Naive thymus-derived CD4-positive, alpha-beta T cell (primary cell): ENCODE measurements around the gene PDE4D. TPM values are rescaled to one million over a fixed set of nuclear protein-coding genes. Genes with fewer than 3 reads are reported as not detected.
A peak's percentile ranks its signal among the peaks of the same experiment; 100 is the strongest.

Experiments used
- ATAC-seq: fragments of 150-1000 bp; cut with Tn5 transposase; 2 replicates; pipeline ENCODE4 v1.10.0; 2021; ENCODE audit warnings: mild to moderate bottlenecking, moderate library complexity
- CTCF ChIA-PET: fragments of 350-600 bp; sonication (Branson Sonifier 250); formaldehyde crosslinking; loops from one replicate; lab custom pipeline; 2021; ENCODE audit warnings: antibody characterized with exemption; lab: Charles Lee
- POLR2A ChIA-PET: fragments of 350-600 bp; sonication (Branson Sonifier 250); formaldehyde crosslinking; loops from one replicate; lab custom pipeline; 2021; ENCODE audit warnings: antibody characterized with exemption, inconsistent platforms; lab: Charles Lee
- DNase-seq, 9 donors: peaks; one replicate each; pipeline versions ENCODE4 v3.0.0 to v3.0.0-alpha.2; 2020 to 2022; ENCODE audit warnings: mixed read lengths in 1 of 9
- H3K27ac ChIP-seq: one replicate; pipeline ENCODE4 v1.7.0; 2013; ENCODE audit warnings: mild to moderate bottlenecking, low read depth, low read length, moderate library complexity
- H3K27me3 ChIP-seq, 2 donors: one replicate each; pipeline ENCODE4 v1.7.0; 2013; ENCODE audit warnings: low read length in 2 of 2, mild to moderate bottlenecking in 2 of 2, moderate library complexity in 2 of 2; ENCODE audit not compliant: control insufficient read depth in 2 of 2, insufficient read depth in 2 of 2
- H3K36me3 ChIP-seq, 3 experiments: 1 replicate in 2 of 3; 2 replicates in 1 of 3; pipeline ENCODE4 v1.7.0; 2013; ENCODE audit warnings: low read length in 3 of 3, mild to moderate bottlenecking in 3 of 3, moderate library complexity in 1 of 3; ENCODE audit not compliant: insufficient read depth in 3 of 3, control insufficient read depth in 2 of 3
- H3K4me1 ChIP-seq, 2 donors: one replicate each; pipeline ENCODE4 v1.7.0; 2013; ENCODE audit warnings: low read length in 2 of 2, mild to moderate bottlenecking in 2 of 2, moderate library complexity in 1 of 2; ENCODE audit not compliant: control insufficient read depth in 2 of 2, insufficient read depth in 2 of 2
- H3K4me3 ChIP-seq: 2 replicates; pipeline ENCODE4 v1.7.0; 2013; ENCODE audit warnings: mild to moderate bottlenecking, low read length
- H3K9me3 ChIP-seq, 3 experiments: 1 replicate in 2 of 3; 2 replicates in 1 of 3; pipeline ENCODE4 v1.7.0; 2013; ENCODE audit warnings: low read length in 3 of 3; ENCODE audit not compliant: control insufficient read depth in 2 of 3
- H3K27ac Mint-ChIP-seq, 9 donors: one replicate each; pipeline ENCODE4 v1.8.0; 2020 to 2022; ENCODE audit warnings: mixed read lengths in 9 of 9, mild to moderate bottlenecking in 8 of 9, moderate library complexity in 5 of 9, inconsistent platforms in 2 of 9
- H3K27me3 Mint-ChIP-seq, 5 donors: one replicate each; pipeline ENCODE4 v1.8.0; 2021 to 2022; ENCODE audit warnings: mixed read lengths in 5 of 5, mild to moderate bottlenecking in 1 of 5
- H3K36me3 Mint-ChIP-seq, 5 donors: one replicate each; pipeline ENCODE4 v1.8.0; 2020 to 2022; ENCODE audit warnings: mixed read lengths in 5 of 5, mild to moderate bottlenecking in 3 of 5, inconsistent platforms in 1 of 5
- H3K4me1 Mint-ChIP-seq, 7 donors: one replicate each; pipeline ENCODE4 v1.8.0; 2020 to 2022; ENCODE audit warnings: mixed read lengths in 7 of 7, mild to moderate bottlenecking in 3 of 7, inconsistent platforms in 1 of 7
- H3K4me3 Mint-ChIP-seq, 10 donors: one replicate each; pipeline ENCODE4 v1.8.0; 2020 to 2022; ENCODE audit warnings: mild to moderate bottlenecking in 10 of 10, mixed read lengths in 10 of 10, moderate library complexity in 6 of 10, inconsistent platforms in 2 of 10
- H3K9me3 Mint-ChIP-seq, 11 donors: one replicate each; pipeline ENCODE4 v1.8.0; 2020 to 2022; ENCODE audit warnings: mixed read lengths in 11 of 11, mild to moderate bottlenecking in 4 of 11, inconsistent platforms in 1 of 11, moderate library complexity in 1 of 11
- intact Hi-C, 2 donors: fragments of 100-400 bp; cut with micrococcal nuclease; formaldehyde crosslinking; loops; one replicate each; pipeline ENCODE4 v1.15.1; 2023
- polyA plus RNA-seq, 2 donors: library from polyadenylated mRNA; unstranded; fragments of 300-500 nt; fragmentation: Illumina TruSeq; gene quantifications; one replicate each; pipeline ENCODE4 v1.2.3, GENCODE V29; 2021
- total RNA-seq, 6 experiments: library from RNA in 5 of 6; stranded (reverse) in 5 of 6; gene quantifications; 1 replicate in 5 of 6; 2 replicates in 1 of 6; pipeline ENCODE4 v1.2.3 and lab custom pipeline; 2021 to 2026

The PDE4D gene
- total and polyA plus RNA-seq, 7 experiments from 2014 or later, result 4.9 to 102 (median 38.8) TPM

DNA sequence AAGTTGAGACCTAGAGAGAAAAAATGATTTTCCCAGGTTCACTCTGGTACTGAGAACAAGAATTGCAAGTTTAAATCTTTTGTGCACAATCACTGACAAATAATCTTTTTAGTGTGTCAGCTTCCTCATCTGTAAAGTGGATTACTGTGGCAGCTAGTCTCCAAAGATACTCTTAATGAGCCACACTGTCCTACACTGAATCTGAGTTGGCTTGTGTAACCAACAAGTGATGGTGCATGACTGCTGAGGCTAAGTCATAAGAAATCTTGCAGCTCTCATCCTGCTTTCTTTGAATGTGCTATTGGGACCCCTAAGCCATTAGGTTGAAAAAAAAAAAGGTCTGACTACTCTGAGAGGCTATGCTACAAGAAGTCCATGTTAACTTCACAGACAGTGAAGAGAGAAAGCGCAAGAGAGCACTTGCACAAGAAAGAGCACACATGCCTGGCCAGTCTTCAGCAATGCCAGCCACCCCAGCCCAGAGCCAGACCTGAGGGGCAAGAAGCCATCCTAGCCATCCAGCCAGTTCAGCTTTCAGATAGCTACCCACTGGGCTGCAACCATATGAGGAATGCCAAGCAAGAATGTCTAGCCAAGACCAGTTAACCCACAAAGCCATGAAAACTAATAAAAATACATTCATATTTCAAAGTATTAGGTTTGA, 891.2 kb downstream of the PDE4D start:
- no peaks in the 10 kb centered on the region for H3K36me3 ChIP-seq
- no peaks in the 10 kb centered on the region for H3K27me3 ChIP-seq
- intact Hi-C loops, result no loop called here
- ChIA-PET CTCF (interaction anchor here (0.9 to 1.1 kb wide), 2 partner anchors 108 to 109 kb away, joined by 3 to 4 read pairs; no protein-coding TSS in a partner anchor), POLR2A (interaction anchor here (1.4 kb wide), 1 partner anchor 122 kb away, joined by 3 read pairs; no protein-coding TSS in a partner anchor)
- peak overlapping the region in 1 of 10 donors; percentile 44 for H3K4me3 Mint-ChIP-seq
- DNase-seq (no peak), ATAC-seq (no peak)
- peak overlapping the region in 3 of 9 donors; percentile 3 to 63 (median 19) for H3K27ac Mint-ChIP-seq
- no peaks in the 10 kb centered on the region for H3K4me1 ChIP-seq
- H3K9me3 Mint-ChIP-seq, result no peaks in the 10 kb centered on the region
- no peak overlapping the region for H3K27ac ChIP-seq
- H3K4me3 ChIP-seq, result no peak overlapping the region
- H3K9me3 ChIP-seq, result no peaks in the 10 kb centered on the region
- peaks cover 0 to 19% (median 4%) of the 10 kb centered on the region in 5 donors for H3K36me3 Mint-ChIP-seq
- no peaks in the 10 kb centered on the region for H3K27me3 Mint-ChIP-seq
- peaks cover 35 to 83% (median 66%) of the 10 kb centered on the region in 7 donors for H3K4me1 Mint-ChIP-seq

GRCh38 chr5:59001716-59002115, 891.8 kb downstream of the PDE4D start:
- ATAC-seq (no peak), DNase-seq (no peak)
- POLR2A ChIA-PET, result interaction anchor here (1.4 kb wide), 1 partner anchor 122 kb away, joined by 3 read pairs; no protein-coding TSS in a partner anchor
- no peaks in the 10 kb centered on the region for H3K27me3 ChIP-seq
- no peaks in the 10 kb centered on the region for H3K36me3 ChIP-seq
- Mint-ChIP-seq H3K4me1 (peaks cover 35 to 80% (median 66%) of the 10 kb centered on the region in 7 donors), H3K9me3 (no peaks in the 10 kb centered on the region), H3K36me3 (peaks cover 0 to 19% (median 4%) of the 10 kb centered on the region in 5 donors), H3K27me3 (no peaks in the 10 kb centered on the region), H3K4me3 (peak overlapping the region in 1 of 10 donors; percentile 44), H3K27ac (peak overlapping the region in 5 of 9 donors; percentile 1 to 63 (median 28))
- CTCF ChIA-PET, result interaction anchor here (0.9 kb wide), 1 partner anchor 108 kb away, joined by 3 read pairs; no protein-coding TSS in a partner anchor
- H3K4me3 ChIP-seq, result no peak overlapping the region
- intact Hi-C loops, result no loop called here
- no peak overlapping the region for H3K27ac ChIP-seq
- H3K9me3 ChIP-seq, result no peaks in the 10 kb centered on the region
- no peaks in the 10 kb centered on the region for H3K4me1 ChIP-seq

DNA sequence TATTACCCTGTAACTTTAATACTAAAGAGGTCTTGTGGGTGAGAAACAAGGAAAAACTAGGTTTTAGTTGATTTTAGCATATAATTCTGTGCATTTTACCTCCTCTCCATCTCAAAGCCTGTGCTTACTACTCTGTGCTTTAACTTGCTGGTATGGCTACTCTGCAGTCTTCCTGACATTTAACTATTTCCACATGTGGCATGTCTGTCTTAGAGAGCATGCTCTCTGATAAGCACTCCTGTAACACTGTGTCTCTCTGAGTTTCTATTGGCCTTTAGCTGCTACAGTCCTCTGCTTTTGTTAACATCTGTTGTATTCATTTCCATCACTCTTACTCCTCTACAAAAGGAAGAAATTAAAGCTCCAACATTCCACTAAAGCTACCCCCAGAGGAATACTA, 892.4 kb downstream of the PDE4D start:
- Mint-ChIP-seq H3K27me3 (no peaks in the 10 kb centered on the region), H3K9me3 (no peaks in the 10 kb centered on the region), H3K27ac (peak overlapping the region in 5 of 9 donors; percentile 3 to 63 (median 28)), H3K4me3 (no peak overlapping the region), H3K36me3 (peaks cover 0 to 23% (median 4%) of the 10 kb centered on the region in 5 donors), H3K4me1 (peaks cover 33 to 74% (median 63%) of the 10 kb centered on the region in 7 donors)
- CTCF ChIA-PET, result no interaction called here
- Histone ChIP-seq H3K4me3 (no peak overlapping the region), H3K4me1 (no peaks in the 10 kb centered on the region), H3K36me3 (no peaks in the 10 kb centered on the region), H3K9me3 (no peaks in the 10 kb centered on the region), H3K27me3 (no peaks in the 10 kb centered on the region), H3K27ac (no peak overlapping the region)
- intact Hi-C loops, result no loop called here
- POLR2A ChIA-PET, result interaction anchor here (1.4 kb wide), 1 partner anchor 123 kb away, joined by 3 read pairs; no protein-coding TSS in a partner anchor
- DNase-seq, result no peak
- no peak for ATAC-seq

GRCh38 chr5:59000211-59000610, 893.3 kb downstream of the PDE4D start:
- ChIA-PET CTCF (no interaction called here), POLR2A (no interaction called here)
- H3K4me3 ChIP-seq, result no peak overlapping the region
- H3K9me3 Mint-ChIP-seq, result no peaks in the 10 kb centered on the region
- H3K9me3 ChIP-seq, result no peaks in the 10 kb centered on the region
- no peaks in the 10 kb centered on the region for H3K27me3 Mint-ChIP-seq
- H3K27me3 ChIP-seq, result no peaks in the 10 kb centered on the region
- H3K4me1 Mint-ChIP-seq, result peaks cover 28 to 72% (median 61%) of the 10 kb centered on the region in 7 donors
- peaks cover 0 to 27% (median 10%) of the 10 kb centered on the region in 5 donors for H3K36me3 Mint-ChIP-seq
- ATAC-seq (no peak), DNase-seq (no peak)
- H3K27ac ChIP-seq, result no peak overlapping the region
- no peaks in the 10 kb centered on the region for H3K36me3 ChIP-seq
- peak overlapping the region in 2 of 9 donors; percentile 38 to 58 for H3K27ac Mint-ChIP-seq
- H3K4me3 Mint-ChIP-seq, result no peak overlapping the region
- no peaks in the 10 kb centered on the region for H3K4me1 ChIP-seq
- intact Hi-C loops, result no loop called here

GRCh38 chr5:58999804-59000203, 893.7 kb downstream of the PDE4D start:
- ATAC-seq, result no peak
- peaks cover 25 to 69% (median 57%) of the 10 kb centered on the region in 7 donors for H3K4me1 Mint-ChIP-seq

GRCh38 chr5:58998544-58998943, 895.0 kb downstream of the PDE4D start:
- Histone ChIP-seq H3K27me3 (no peaks in the 10 kb centered on the region), H3K9me3 (no peaks in the 10 kb centered on the region), H3K27ac (no peak overlapping the region), H3K4me3 (no peak overlapping the region), H3K4me1 (no peaks in the 10 kb centered on the region), H3K36me3 (no peaks in the 10 kb centered on the region)
- H3K9me3 Mint-ChIP-seq, result no peaks in the 10 kb centered on the region
- H3K4me1 Mint-ChIP-seq, result peaks cover 23 to 58% (median 50%) of the 10 kb centered on the region in 7 donors
- ChIA-PET CTCF (no interaction called here), POLR2A (no interaction called here)
- H3K4me3 Mint-ChIP-seq, result no peak overlapping the region
- H3K27ac Mint-ChIP-seq, result peak overlapping the region in 1 of 9 donors; percentile 58
- H3K36me3 Mint-ChIP-seq, result peaks cover 0 to 27% (median 12%) of the 10 kb centered on the region in 5 donors
- ATAC-seq (no peak), DNase-seq (no peak)
- H3K27me3 Mint-ChIP-seq, result no peaks in the 10 kb centered on the region
- intact Hi-C loops, result loop anchor here in 1 of 2 donors (2.0 kb wide), 1 partner anchor 14 kb away; no protein-coding TSS in a partner anchor

More at GRCh38 chr5:58999804-59000203, 893.7 kb downstream of the PDE4D start:
- Mint-ChIP-seq H3K9me3 (no peaks in the 10 kb centered on the region), H3K27ac (peak overlapping the region in 1 of 9 donors; percentile 58), H3K4me3 (no peak overlapping the region), H3K36me3 (peaks cover 0 to 27% (median 12%) of the 10 kb centered on the region in 5 donors), H3K27me3 (no peaks in the 10 kb centered on the region)
- ChIA-PET CTCF (no interaction called here), POLR2A (interaction anchor here (0.7 kb wide), 1 partner anchor 15 kb away, joined by 3 read pairs; no protein-coding TSS in a partner anchor)
- H3K27me3 ChIP-seq, result no peaks in the 10 kb centered on the region
- no peaks in the 10 kb centered on the region for H3K9me3 ChIP-seq
- DNase-seq, result no peak
- no peak overlapping the region for H3K27ac ChIP-seq
- no peaks in the 10 kb centered on the region for H3K4me1 ChIP-seq
- intact Hi-C loops, result loop anchor here in 1 of 2 donors (2.0 kb wide), 1 partner anchor 15 kb away; no protein-coding TSS in a partner anchor
- H3K36me3 ChIP-seq, result no peaks in the 10 kb centered on the region
- H3K4me3 ChIP-seq, result no peak overlapping the region
